Measurements from ENCODE around the gene SUN2. TPM values are rescaled to one million over a fixed set of nuclear protein-coding genes. Genes with fewer than 3 reads are reported as not detected.

Gene SUN2
- polyA plus RNA-seq, 1 donor from 2014 or later, result 172 TPM

DNA sequence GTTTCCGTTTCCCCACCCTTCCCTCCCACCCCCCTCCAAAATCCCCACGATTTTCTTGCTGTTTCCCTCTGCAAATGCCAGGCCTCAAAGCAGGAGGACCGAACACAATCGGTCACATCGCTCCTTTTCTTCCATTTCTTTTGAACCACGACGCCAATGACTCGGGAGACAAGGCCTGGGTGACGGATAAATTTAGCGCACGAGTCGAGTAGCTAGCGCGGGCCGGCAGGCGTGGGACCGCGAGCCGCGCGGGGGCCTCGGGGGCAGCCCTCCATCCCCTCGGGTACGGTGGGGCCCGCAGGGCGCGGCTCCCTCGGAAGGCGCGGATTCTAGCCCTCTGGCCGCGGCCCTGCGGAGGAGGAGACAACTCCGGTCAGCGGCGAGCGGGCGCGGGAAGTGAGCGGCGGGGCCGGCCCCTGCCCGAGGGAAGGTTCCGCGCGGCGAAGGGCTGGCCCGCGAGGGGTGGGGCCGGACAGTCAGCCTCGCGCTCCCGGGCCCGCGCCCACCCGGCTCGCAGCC is 55.5 kb downstream of the SUN2 start:
- H3K9me2 ChIP-seq (ENCODE audit: insufficient read depth, low read length), result no peaks in the 10 kb centered on the region
- no peaks in the 10 kb centered on the region for H3K9me3 ChIP-seq (ENCODE audit: low read length)
- no peaks in the 10 kb centered on the region for H4K20me1 ChIP-seq (ENCODE audit: insufficient read depth)
- H3F3A ChIP-seq (ENCODE audit: insufficient read depth, low read length, poor library complexity, severe bottlenecking), result no peaks in the 10 kb centered on the region
- H3K27me3 ChIP-seq (ENCODE audit: insufficient read depth, low read depth, low read length), result no peaks in the 10 kb centered on the region
- H3K79me2 ChIP-seq (replicated peaks; ENCODE audit: insufficient read depth, low read length), result peaks cover 50% of the 10 kb centered on the region
- peak overlapping the region; percentile 94 for H3K9ac ChIP-seq (ENCODE audit: low read length)
- peak overlapping the region; percentile 98 for H3K4me2 ChIP-seq (ENCODE audit: low read length)
- no peaks in the 10 kb centered on the region for H3K36me3 ChIP-seq (ENCODE audit: insufficient read depth, low read length)
- H3K27ac ChIP-seq (ENCODE audit: low read length), result peak overlapping the region; percentile 79
- no peak for TF ChIP-seq EZH2 (IDR thresholded peaks at IDR 0.05; ENCODE audit: borderline replicate concordance, insufficient read depth, low read length, poor library complexity, severe bottlenecking)
- peak overlapping the region; percentile 94 for H3K4me3 ChIP-seq (ENCODE audit: low read length)
- peak overlapping the region; percentile 51 for H2AFZ ChIP-seq (ENCODE audit: low read depth, low read length)

GRCh38 chr22:38699784-38700183 is 56.0 kb downstream of the SUN2 start:
- no peaks in the 10 kb centered on the region for H3K27me3 ChIP-seq (ENCODE audit: insufficient read depth, low read depth, low read length)
- H3K9me2 ChIP-seq (ENCODE audit: insufficient read depth, low read length), result no peaks in the 10 kb centered on the region
- no peaks in the 10 kb centered on the region for H4K20me1 ChIP-seq (ENCODE audit: insufficient read depth)
- H3K79me2 ChIP-seq (replicated peaks; ENCODE audit: insufficient read depth, low read length), result peaks cover 55% of the 10 kb centered on the region
- peak overlapping the region; percentile 94 for H3K4me3 ChIP-seq (ENCODE audit: low read length)
- peak overlapping the region; percentile 98 for H3K4me2 ChIP-seq (ENCODE audit: low read length)
- H3F3A ChIP-seq (ENCODE audit: insufficient read depth, low read length, poor library complexity, severe bottlenecking), result no peaks in the 10 kb centered on the region
- no peaks in the 10 kb centered on the region for H3K9me3 ChIP-seq (ENCODE audit: low read length)
- H3K27ac ChIP-seq (ENCODE audit: low read length), result peak overlapping the region; percentile 79
- H2AFZ ChIP-seq (ENCODE audit: low read depth, low read length), result peak overlapping the region; percentile 51
- H3K36me3 ChIP-seq (ENCODE audit: insufficient read depth, low read length), result no peaks in the 10 kb centered on the region
- peak overlapping the region; percentile 94 for H3K9ac ChIP-seq (ENCODE audit: low read length)
- TF ChIP-seq EP300 (conservative IDR thresholded peaks at IDR 0.05; ENCODE audit: poor library complexity, severe bottlenecking) (no peak), TAF1 (IDR thresholded peaks at IDR 0.05; ENCODE audit: low read depth) (no peak), POLR2AphosphoS5 (IDR thresholded peaks at IDR 0.05) (no peak), EZH2 (IDR thresholded peaks at IDR 0.05; ENCODE audit: borderline replicate concordance, insufficient read depth, low read length, poor library complexity, severe bottlenecking) (no peak), SMC3 (conservative IDR thresholded peaks at IDR 0.05; ENCODE audit: poor library complexity) (no peak), RAD21 (conservative IDR thresholded peaks at IDR 0.05) (no peak), CTCF (IDR thresholded peaks at IDR 0.05; ENCODE audit: poor library complexity, severe bottlenecking) (no peak), MXI1 (conservative IDR thresholded peaks at IDR 0.05; ENCODE audit: poor library complexity, severe bottlenecking) (no peak)
- TF ChIP-seq, protein P1, sequence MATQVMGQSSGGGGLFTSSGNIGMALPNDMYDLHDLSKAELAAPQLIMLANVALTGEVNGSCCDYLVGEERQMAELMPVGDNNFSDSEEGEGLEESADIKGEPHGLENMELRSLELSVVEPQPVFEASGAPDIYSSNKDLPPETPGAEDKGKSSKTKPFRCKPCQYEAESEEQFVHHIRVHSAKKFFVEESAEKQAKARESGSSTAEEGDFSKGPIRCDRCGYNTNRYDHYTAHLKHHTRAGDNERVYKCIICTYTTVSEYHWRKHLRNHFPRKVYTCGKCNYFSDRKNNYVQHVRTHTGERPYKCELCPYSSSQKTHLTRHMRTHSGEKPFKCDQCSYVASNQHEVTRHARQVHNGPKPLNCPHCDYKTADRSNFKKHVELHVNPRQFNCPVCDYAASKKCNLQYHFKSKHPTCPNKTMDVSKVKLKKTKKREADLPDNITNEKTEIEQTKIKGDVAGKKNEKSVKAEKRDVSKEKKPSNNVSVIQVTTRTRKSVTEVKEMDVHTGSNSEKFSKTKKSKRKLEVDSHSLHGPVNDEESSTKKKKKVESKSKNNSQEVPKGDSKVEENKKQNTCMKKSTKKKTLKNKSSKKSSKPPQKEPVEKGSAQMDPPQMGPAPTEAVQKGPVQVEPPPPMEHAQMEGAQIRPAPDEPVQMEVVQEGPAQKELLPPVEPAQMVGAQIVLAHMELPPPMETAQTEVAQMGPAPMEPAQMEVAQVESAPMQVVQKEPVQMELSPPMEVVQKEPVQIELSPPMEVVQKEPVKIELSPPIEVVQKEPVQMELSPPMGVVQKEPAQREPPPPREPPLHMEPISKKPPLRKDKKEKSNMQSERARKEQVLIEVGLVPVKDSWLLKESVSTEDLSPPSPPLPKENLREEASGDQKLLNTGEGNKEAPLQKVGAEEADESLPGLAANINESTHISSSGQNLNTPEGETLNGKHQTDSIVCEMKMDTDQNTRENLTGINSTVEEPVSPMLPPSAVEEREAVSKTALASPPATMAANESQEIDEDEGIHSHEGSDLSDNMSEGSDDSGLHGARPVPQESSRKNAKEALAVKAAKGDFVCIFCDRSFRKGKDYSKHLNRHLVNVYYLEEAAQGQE (IDR thresholded peaks at IDR 0.05; ENCODE audit: borderline replicate concordance), result no peak

All from neural cell (in vitro differentiated cells).